RWPE2 (cell line): ENCODE data around the gene ARHGEF37.
A peak's percentile ranks its signal among the peaks of the same experiment; 100 is the strongest.
"Not testable (repeated sequence)": the region's sequence is repeated elsewhere in the genome, so short reads cannot be mapped to it uniquely, and the experiment has no call there.

ENCODE experiments used
- ATAC-seq: fragments of 200-7000 bp; cut with Tn5 transposase; 3 replicates; pipeline ENCODE4 v1.9.1; 2021; ENCODE audit warnings: low read depth
- DNase-seq: peaks from one replicate; pipeline ENCODE4 v3.0.0-alpha.2; 2020; ENCODE audit warnings: low spot score
- H3K27ac ChIP-seq: fragments of 450-650 bp; 2 replicates; pipeline ENCODE4 v1.5.1; 2017; ENCODE audit warnings: mild to moderate bottlenecking; ENCODE audit not compliant: poor library complexity, severe bottlenecking
- H3K27me3 ChIP-seq: fragments of 250-450 bp; sonication (Bioruptor Pico); 2 replicates; pipeline ENCODE4 v1.5.1; 2021; ENCODE audit warnings: mild to moderate bottlenecking, moderate library complexity; ENCODE audit not compliant: insufficient read depth, poor library complexity, severe bottlenecking
- H3K36me3 ChIP-seq: fragments of 250-450 bp; sonication (Bioruptor Pico); 2 replicates; pipeline ENCODE4 v1.5.1; 2020; ENCODE audit warnings: low read depth, mild to moderate bottlenecking, moderate library complexity
- H3K4me1 ChIP-seq: fragments of 250-450 bp; sonication (Bioruptor Pico); 2 replicates; pipeline ENCODE4 v1.5.1; 2021; ENCODE audit warnings: mild to moderate bottlenecking, moderate library complexity; ENCODE audit not compliant: insufficient read depth, poor library complexity, severe bottlenecking
- H3K4me3 ChIP-seq: fragments of 250-450 bp; sonication (Bioruptor Pico); 2 replicates; pipeline ENCODE4 v1.5.1; 2021; ENCODE audit warnings: mild to moderate bottlenecking, moderate library complexity; ENCODE audit not compliant: severe bottlenecking
- H3K9me3 ChIP-seq: fragments of 250-450 bp; sonication (Bioruptor Pico); 2 replicates; pipeline ENCODE4 v1.5.1; 2021; ENCODE audit warnings: mild to moderate bottlenecking, moderate library complexity; ENCODE audit not compliant: severe bottlenecking
- CTCF ChIP-seq: fragments of 450-650 bp; IDR thresholded peaks from one replicate; pipeline ENCODE4 v1.5.1; 2017; ENCODE audit warnings: mild to moderate bottlenecking, moderate library complexity; ENCODE audit not compliant: poor library complexity, severe bottlenecking

Gene ARHGEF37

GRCh38 chr5:149666212-149666852 is 85.0 kb downstream of the ARHGEF37 start:
- no peak overlapping the region for H3K4me3 ChIP-seq
- DNase-seq = no peak
- H3K9me3 ChIP-seq = no peaks in the 10 kb centered on the region
- ATAC-seq = peak; percentile 51; the same call in 1 of the 3 replicates
- no peaks in the 10 kb centered on the region for H3K36me3 ChIP-seq
- no peak overlapping the region for H3K27ac ChIP-seq
- H3K4me1 ChIP-seq = no peaks in the 10 kb centered on the region
- no peaks in the 10 kb centered on the region for H3K27me3 ChIP-seq
- TF ChIP-seq CTCF = no peak

GRCh38 chr5:149667084-149667828 is 86.0 kb downstream of the ARHGEF37 start:
- Histone ChIP-seq H3K27me3 (no peaks in the 10 kb centered on the region), H3K4me3 (no peak overlapping the region), H3K4me1 (no peaks in the 10 kb centered on the region), H3K9me3 (no peaks in the 10 kb centered on the region), H3K27ac (no peak overlapping the region), H3K36me3 (no peaks in the 10 kb centered on the region)
- ATAC-seq (no peak; the same call in 2 of the 3 replicates), DNase-seq (no peak)
- TF ChIP-seq CTCF = peak; percentile 94

- Histone ChIP-seq H3K4me3 (no peak overlapping the region), H3K9me3 (no peaks in the 10 kb centered on the region), H3K4me1 (no peaks in the 10 kb centered on the region), H3K27ac (no peak overlapping the region), H3K36me3 (no peaks in the 10 kb centered on the region), H3K27me3 (no peaks in the 10 kb centered on the region)
- no peak for DNase-seq
- ATAC-seq = no peak
- peak; percentile 78 for TF ChIP-seq CTCF
These were observed 86.6 kb downstream of the ARHGEF37 start for GRCh38 chr5:149667829-149668330.

GRCh38 chr5:149669273-149669672 is 88.0 kb downstream of the ARHGEF37 start:
- H3K36me3 ChIP-seq = not testable (repeated sequence)

GRCh38 chr5:149671544-149671943 is 90.2 kb downstream of the ARHGEF37 start:
- TF ChIP-seq CTCF = no peak
- DNase-seq = no peak
- no peak overlapping the region for H3K4me3 ChIP-seq
- H3K27ac ChIP-seq = no peak overlapping the region
- H3K27me3 ChIP-seq = no peaks in the 10 kb centered on the region
- peak; percentile 73 for ATAC-seq
- peaks cover 6% of the 10 kb centered on the region for H3K4me1 ChIP-seq
- H3K36me3 ChIP-seq = no peaks in the 10 kb centered on the region
- H3K9me3 ChIP-seq = no peaks in the 10 kb centered on the region

More at GRCh38 chr5:149669273-149669672, 88.0 kb downstream of the ARHGEF37 start:
- H3K4me3 ChIP-seq, H3K27me3 ChIP-seq, H3K9me3 ChIP-seq, ATAC-seq, DNase-seq, H3K4me1 ChIP-seq, H3K27ac ChIP-seq: not testable (repeated sequence)
